A549 treated with AZD9567 at 1 μM for 4 hours (cell line): ENCODE results near the gene PEAK1. TPM values are rescaled to one million over a fixed set of nuclear protein-coding genes. Genes with fewer than 3 reads are reported as not detected.

Experiments used
- total RNA-seq: library from RNA; stranded (reverse); fragments of 200-300 nt; extraction: Qiagen RNA extraction; gene quantifications from 5 replicates; pipeline ENCODE4 v1.2.3, GENCODE V29; 2022; ENCODE audit not compliant: insufficient read depth

Gene PEAK1
- 6.3 to 10.0 TPM (median 9.4 TPM) in 5 replicates for total RNA-seq

DNA sequence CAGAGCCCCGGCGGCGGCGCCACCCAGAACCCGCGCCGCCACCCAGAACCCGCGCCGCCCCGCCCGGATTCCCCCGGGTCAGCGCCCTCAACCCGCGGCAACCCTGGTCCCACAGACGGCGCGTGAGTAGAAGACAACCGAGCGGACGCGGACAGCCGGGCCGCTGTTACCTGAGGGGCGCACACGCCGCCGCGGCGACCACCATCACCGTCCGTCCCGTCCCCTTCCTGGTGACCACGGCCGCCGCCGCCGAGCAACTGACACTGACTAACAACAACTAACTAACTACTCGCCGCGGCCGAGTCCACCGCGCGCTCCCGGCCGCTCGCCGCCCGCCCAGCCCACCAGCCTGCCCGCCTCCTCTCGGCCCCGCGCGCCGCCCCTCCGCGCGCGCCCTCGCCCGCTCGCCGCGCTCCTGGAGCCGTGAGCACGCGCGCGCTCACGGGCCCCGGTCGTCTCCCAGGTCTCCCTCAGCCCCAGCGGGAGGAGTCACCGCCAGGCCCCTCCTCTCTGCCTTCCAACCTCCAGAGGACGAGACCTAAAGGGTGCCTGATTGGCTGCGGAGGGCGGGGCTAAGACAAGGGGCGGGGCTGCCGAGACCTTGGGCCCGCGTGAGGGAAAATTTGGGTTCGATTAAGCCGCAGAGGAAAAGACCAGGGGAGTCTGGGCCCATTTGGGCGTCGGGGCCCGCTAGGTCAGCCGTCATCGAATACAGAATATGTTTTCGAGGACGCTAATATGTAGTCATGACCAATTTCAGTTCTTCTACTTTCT, at the start of gene PEAK1:
TSS of gene PEAK1 (minus strand) at position 269 of the 774 bp plus-strand sequence. CDS start 238,178 bp downstream, outside the sequence.

GRCh38 chr15:77420610-77421369, 886 bp upstream of the PEAK1 start, which contains the start of gene HMG20A:
HMG20A (plus strand) TSS chr15:77420888; CDS start chr15:77458408, 37,520 bp downstream.

DNA sequence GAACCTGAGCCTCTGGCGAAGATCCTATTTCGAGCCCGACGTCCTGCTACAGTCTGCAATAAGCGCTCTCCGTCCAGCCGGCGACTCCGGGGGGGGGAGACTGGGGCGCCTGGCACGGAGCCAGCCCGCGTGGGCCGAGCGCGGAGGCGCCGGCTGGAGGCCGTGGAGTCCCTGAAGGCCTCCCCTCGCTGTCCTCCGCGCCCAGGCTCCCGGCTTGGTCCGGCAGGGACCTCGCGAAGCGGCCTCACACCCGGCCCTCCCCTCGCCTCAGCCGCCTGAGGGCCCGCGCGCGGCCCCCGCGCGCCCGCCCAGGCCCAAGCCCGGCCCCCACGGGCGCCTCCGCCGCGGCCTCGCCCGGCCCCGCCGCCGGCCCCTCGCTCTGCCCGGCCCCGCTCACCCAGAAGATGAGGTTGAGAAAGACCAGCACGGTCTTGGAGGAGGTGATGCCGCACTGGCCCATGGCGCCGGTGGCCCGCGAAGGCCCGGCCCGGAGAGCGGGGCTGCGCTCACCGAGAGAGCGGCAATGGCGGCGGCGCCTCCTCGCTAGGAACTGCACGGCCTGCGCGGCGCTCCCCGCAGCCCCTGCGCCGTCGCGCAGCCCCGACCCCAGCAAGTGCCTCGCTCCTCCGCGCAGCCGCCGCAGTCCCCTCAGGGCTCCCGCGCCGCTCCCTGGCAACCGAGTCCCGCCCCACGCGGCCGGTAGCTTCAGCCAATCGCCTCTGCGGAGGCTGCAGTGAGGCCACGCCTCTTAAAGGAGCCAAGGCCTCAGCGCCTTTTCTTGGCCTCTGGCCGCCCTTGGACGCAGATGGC, 349.2 kb downstream of the PEAK1 start, which contains the start of gene TSPAN3:
TSS of gene TSPAN3 (minus strand) at position 615 of the 810 bp plus-strand sequence. CDS start at position 460, 155 bp downstream.

Other genes starting within 250 kb of the PEAK1 start
- gene HMG20A, start 784 bp upstream of the PEAK1 start, total RNA-seq: 23.8 to 28.6 TPM (median 27.0 TPM) in 5 replicates
- gene LINGO1, start 212.8 kb upstream of the PEAK1 start, total RNA-seq: 7.3 to 9.6 TPM (median 9.1 TPM) in 5 replicates